ENCODE data around the gene MAST1.
"Not testable (repeated sequence)": the region's sequence is repeated elsewhere in the genome, so short reads cannot be mapped to it uniquely, and the experiment has no call there.

Gene MAST1

GRCh38 chr19:12843999-12844732 is 5.9 kb downstream of the MAST1 start:
- Histone ChIP-seq H2BK5ac (ENCODE audit: low read length) (no peak overlapping the region), H2AFZ (ENCODE audit: low read length) (no peak overlapping the region), H3K4ac (ENCODE audit: low read length) (no peak overlapping the region), H3K9me3 (replicated peaks in 1 of 2; ENCODE audit: control insufficient read depth in 2 of 2, insufficient read depth in 1 of 2, low read depth in 1 of 2, low read length in 2 of 2) (no peaks in the 10 kb centered on the region), H3K18ac (ENCODE audit: low read length) (no peak overlapping the region), H3K4me1 (ENCODE audit: control insufficient read depth in 2 of 2, insufficient read depth in 1 of 2, low read depth in 1 of 2, low read length in 2 of 2) (peaks cover 6 to 18% of the 10 kb centered on the region in 2 donors), H2BK12ac (ENCODE audit: low read length) (no peak overlapping the region), H3K27me3 (ENCODE audit: control insufficient read depth in 3 of 3, insufficient read depth in 3 of 3, low read depth in 1 of 3, low read length in 3 of 3) (peaks cover 0 to 2% (median 0%) of the 10 kb centered on the region in 3 experiments), H4K8ac (ENCODE audit: low read depth, low read length) (no peak overlapping the region), H3K14ac (ENCODE audit: low read length) (no peak overlapping the region), H2BK15ac (ENCODE audit: low read length) (no peak overlapping the region), H3K36me3 (replicated peaks in 1 of 2; ENCODE audit: control insufficient read depth in 2 of 2, insufficient read depth in 2 of 2, low read length in 2 of 2) (peaks cover 4 to 11% of the 10 kb centered on the region in 2 donors), H3K27ac (replicated peaks; ENCODE audit: low read length) (no peak overlapping the region), H3K4me3 (ENCODE audit: low read length in 2 of 2) (no peak overlapping the region), H2BK120ac (ENCODE audit: low read depth, low read length) (no peak overlapping the region), H3K9ac (ENCODE audit: low read depth, low read length, poor library complexity) (no peak overlapping the region), H3K79me1 (ENCODE audit: low read depth, low read length) (no peaks in the 10 kb centered on the region), H3K4me2 (ENCODE audit: insufficient read depth, low read length, poor library complexity, severe bottlenecking) (no peak overlapping the region), H4K91ac (ENCODE audit: low read depth, low read length, poor library complexity) (no peak overlapping the region), H3K23ac (ENCODE audit: low read depth, low read length, poor library complexity) (no peak overlapping the region), H2AK5ac (ENCODE audit: low read depth, low read length) (no peak overlapping the region)
- DNase-seq (ENCODE audit: low spot score) = no peak
- WGBS, 2 donors (ENCODE audit: extremely low coverage in 2 of 2, insufficient read length in 2 of 2, insufficient replicate concordance in 1 of 2) = no CpG with 5 or more reads among the region's 3 CpGs

GRCh38 chr19:12846613-12847012 is 8.3 kb downstream of the MAST1 start:
- not testable (repeated sequence) for H2BK12ac ChIP-seq (ENCODE audit: low read length); H3K4me2 ChIP-seq (ENCODE audit: insufficient read depth, low read length, poor library complexity, severe bottlenecking); H3K23ac ChIP-seq (ENCODE audit: low read depth, low read length, poor library complexity); H3K79me1 ChIP-seq (ENCODE audit: low read depth, low read length); H2AFZ ChIP-seq (ENCODE audit: low read length); H3K18ac ChIP-seq (ENCODE audit: low read length); H3K9ac ChIP-seq (ENCODE audit: low read depth, low read length, poor library complexity); H3K4me3 ChIP-seq (ENCODE audit: low read length in 2 of 2); H2BK15ac ChIP-seq (ENCODE audit: low read length); H3K27ac ChIP-seq (replicated peaks; ENCODE audit: low read length); H3K14ac ChIP-seq (ENCODE audit: low read length); H3K27me3 ChIP-seq (ENCODE audit: control insufficient read depth in 3 of 3, insufficient read depth in 3 of 3, low read depth in 1 of 3, low read length in 3 of 3); H2BK120ac ChIP-seq (ENCODE audit: low read depth, low read length); H2AK5ac ChIP-seq (ENCODE audit: low read depth, low read length); H3K9me3 ChIP-seq (replicated peaks in 1 of 2; ENCODE audit: control insufficient read depth in 2 of 2, insufficient read depth in 1 of 2, low read depth in 1 of 2, low read length in 2 of 2); DNase-seq (ENCODE audit: low spot score); H4K91ac ChIP-seq (ENCODE audit: low read depth, low read length, poor library complexity); H4K8ac ChIP-seq (ENCODE audit: low read depth, low read length); H2BK5ac ChIP-seq (ENCODE audit: low read length); H3K4ac ChIP-seq (ENCODE audit: low read length); H3K4me1 ChIP-seq (ENCODE audit: control insufficient read depth in 2 of 2, insufficient read depth in 1 of 2, low read depth in 1 of 2, low read length in 2 of 2)
- H3K36me3 ChIP-seq (replicated peaks in 1 of 2; ENCODE audit: control insufficient read depth in 2 of 2, insufficient read depth in 2 of 2, low read length in 2 of 2) = peaks cover 4 to 11% of the 10 kb centered on the region in 2 donors
- WGBS, 2 donors (ENCODE audit: extremely low coverage in 2 of 2, insufficient read length in 2 of 2, insufficient replicate concordance in 1 of 2) = no CpG with 5 or more reads among the region's 7 CpGs

GRCh38 chr19:12847159-12848139 is 9.1 kb downstream of the MAST1 start:
- Histone ChIP-seq H3K14ac (ENCODE audit: low read length) (no peak overlapping the region), H3K18ac (ENCODE audit: low read length) (peak overlapping the region; percentile 61), H3K9ac (ENCODE audit: low read depth, low read length, poor library complexity) (peak overlapping the region; percentile 86), H3K27me3 (ENCODE audit: control insufficient read depth in 3 of 3, insufficient read depth in 3 of 3, low read depth in 1 of 3, low read length in 3 of 3) (peaks cover 0 to 2% (median 0%) of the 10 kb centered on the region in 3 experiments), H2BK12ac (ENCODE audit: low read length) (no peak overlapping the region), H3K27ac (replicated peaks; ENCODE audit: low read length) (no peak overlapping the region), H3K23ac (ENCODE audit: low read depth, low read length, poor library complexity) (peak overlapping the region; percentile 37), H4K8ac (ENCODE audit: low read depth, low read length) (no peak overlapping the region), H3K36me3 (replicated peaks in 1 of 2; ENCODE audit: control insufficient read depth in 2 of 2, insufficient read depth in 2 of 2, low read length in 2 of 2) (peaks cover 9 to 13% of the 10 kb centered on the region in 2 donors), H2AFZ (ENCODE audit: low read length) (peak overlapping the region; percentile 71), H2BK15ac (ENCODE audit: low read length) (no peak overlapping the region), H2BK120ac (ENCODE audit: low read depth, low read length) (no peak overlapping the region), H3K4me2 (ENCODE audit: insufficient read depth, low read length, poor library complexity, severe bottlenecking) (peak overlapping the region; percentile 23), H3K79me1 (ENCODE audit: low read depth, low read length) (peaks cover 3% of the 10 kb centered on the region), H2BK5ac (ENCODE audit: low read length) (no peak overlapping the region), H2AK5ac (ENCODE audit: low read depth, low read length) (peak overlapping the region; percentile 23), H3K9me3 (replicated peaks in 1 of 2; ENCODE audit: control insufficient read depth in 2 of 2, insufficient read depth in 1 of 2, low read depth in 1 of 2, low read length in 2 of 2) (no peaks in the 10 kb centered on the region), H4K91ac (ENCODE audit: low read depth, low read length, poor library complexity) (no peak overlapping the region), H3K4ac (ENCODE audit: low read length) (no peak overlapping the region), H3K4me3 (ENCODE audit: low read length in 2 of 2) (peak overlapping the region in 1 of 2 donors; percentile 2), H3K4me1 (ENCODE audit: control insufficient read depth in 2 of 2, insufficient read depth in 1 of 2, low read depth in 1 of 2, low read length in 2 of 2) (peaks cover 0 to 5% of the 10 kb centered on the region in 2 donors)
- WGBS, 2 donors (ENCODE audit: extremely low coverage in 2 of 2, insufficient read length in 2 of 2, insufficient replicate concordance in 1 of 2) = no CpG with 5 or more reads among the region's 69 CpGs
- peak; percentile 86 for DNase-seq (ENCODE audit: low spot score)

GRCh38 chr19:12856653-12857052 is 18.3 kb downstream of the MAST1 start:
- Histone ChIP-seq H3K36me3 (replicated peaks in 1 of 2; ENCODE audit: control insufficient read depth in 2 of 2, insufficient read depth in 2 of 2, low read length in 2 of 2) (peaks cover 10 to 29% of the 10 kb centered on the region in 2 donors), H4K8ac (ENCODE audit: low read depth, low read length) (no peak overlapping the region), H3K9ac (ENCODE audit: low read depth, low read length, poor library complexity) (no peak overlapping the region), H2BK5ac (ENCODE audit: low read length) (no peak overlapping the region), H3K27me3 (ENCODE audit: control insufficient read depth in 3 of 3, insufficient read depth in 3 of 3, low read depth in 1 of 3, low read length in 3 of 3) (no peaks in the 10 kb centered on the region), H3K18ac (ENCODE audit: low read length) (no peak overlapping the region), H3K27ac (replicated peaks; ENCODE audit: low read length) (no peak overlapping the region), H2AFZ (ENCODE audit: low read length) (no peak overlapping the region), H3K23ac (ENCODE audit: low read depth, low read length, poor library complexity) (no peak overlapping the region), H2BK12ac (ENCODE audit: low read length) (no peak overlapping the region), H2BK120ac (ENCODE audit: low read depth, low read length) (no peak overlapping the region), H3K4me1 (ENCODE audit: control insufficient read depth in 2 of 2, insufficient read depth in 1 of 2, low read depth in 1 of 2, low read length in 2 of 2) (no peaks in the 10 kb centered on the region), H3K4me2 (ENCODE audit: insufficient read depth, low read length, poor library complexity, severe bottlenecking) (no peak overlapping the region), H3K4ac (ENCODE audit: low read length) (no peak overlapping the region), H3K79me1 (ENCODE audit: low read depth, low read length) (peaks cover 4% of the 10 kb centered on the region), H4K91ac (ENCODE audit: low read depth, low read length, poor library complexity) (no peak overlapping the region), H3K4me3 (ENCODE audit: low read length in 2 of 2) (no peak overlapping the region), H2BK15ac (ENCODE audit: low read length) (no peak overlapping the region), H2AK5ac (ENCODE audit: low read depth, low read length) (no peak overlapping the region), H3K9me3 (replicated peaks in 1 of 2; ENCODE audit: control insufficient read depth in 2 of 2, insufficient read depth in 1 of 2, low read depth in 1 of 2, low read length in 2 of 2) (no peaks in the 10 kb centered on the region), H3K14ac (ENCODE audit: low read length) (no peak overlapping the region)
- no CpG with 5 or more reads among the region's 1 CpG for WGBS, 2 donors (ENCODE audit: extremely low coverage in 2 of 2, insufficient read length in 2 of 2, insufficient replicate concordance in 1 of 2)
- DNase-seq (ENCODE audit: low spot score) = no peak
